HAP-1 (cell line): ENCODE data around the gene EYA3.

Experiments used
- DNase-seq, 2 experiments: peaks; one replicate each; pipeline ENCODE4 v3.0.0-alpha.2; 2016 to 2020; ENCODE audit warnings: low spot score in 2 of 2
- H3K27me3 ChIP-seq: fragments of 250-450 bp; sonication (Bioruptor Pico); 2 replicates; pipeline ENCODE4 v1.5.1; 2020; ENCODE audit warnings: low read depth, mild to moderate bottlenecking, moderate library complexity
- H3K36me3 ChIP-seq: fragments of 250-450 bp; sonication (Bioruptor Pico); replicated peaks from 2 replicates; pipeline ENCODE4 v1.5.1; 2020; ENCODE audit warnings: mild to moderate bottlenecking
- H3K4me1 ChIP-seq: fragments of 250-450 bp; sonication (Bioruptor Pico); 2 replicates; pipeline ENCODE4 v1.5.1; 2020; ENCODE audit warnings: mild to moderate bottlenecking
- H3K4me3 ChIP-seq: fragments of 250-450 bp; sonication (Bioruptor Pico); 2 replicates; pipeline ENCODE4 v1.5.1; 2020; ENCODE audit warnings: mild to moderate bottlenecking, moderate library complexity
- H3K9me3 ChIP-seq: fragments of 250-450 bp; sonication (Bioruptor Pico); 2 replicates; pipeline ENCODE4 v1.5.1; 2020; ENCODE audit warnings: mild to moderate bottlenecking, moderate library complexity
- in situ Hi-C: fragments of 300-500 bp; cut with MboI; formaldehyde crosslinking; loops from 3 replicates; pipeline ENCODE4 v1.14.3; 2020; ENCODE audit warnings: low sequenced_read_pairs, inconsistent platforms, mixed read lengths

The EYA3 gene

GRCh38 chr1:28045777-28046176, 42.6 kb downstream of the EYA3 start:
- peaks cover 6% of the 10 kb centered on the region; the same call in 1 of the 2 replicates for H3K36me3 ChIP-seq
- in situ Hi-C loops = no loop called here
- no peak overlapping the region for H3K4me3 ChIP-seq
- H3K9me3 ChIP-seq = no peaks in the 10 kb centered on the region
- H3K4me1 ChIP-seq = peaks cover 15% of the 10 kb centered on the region
- DNase-seq = peak; percentile 41 to 82
- H3K27me3 ChIP-seq = no peaks in the 10 kb centered on the region

- Histone ChIP-seq H3K27me3 (no peaks in the 10 kb centered on the region), H3K4me1 (peaks cover 15% of the 10 kb centered on the region), H3K36me3 (0 out of 2 replicates have a peak, but pooled peaks cover 6% of the 10 kb centered on the region), H3K4me3 (no peak overlapping the region), H3K9me3 (no peaks in the 10 kb centered on the region)
- no peak for DNase-seq
- in situ Hi-C loops = no loop called here
These were observed 44.0 kb downstream of the EYA3 start for GRCh38 chr1:28044399-28044798.

GRCh38 chr1:28039341-28039740, 49.1 kb downstream of the EYA3 start:
- no peak for DNase-seq
- no peak overlapping the region for H3K4me3 ChIP-seq
- in situ Hi-C loops = no loop called here
- H3K27me3 ChIP-seq = no peaks in the 10 kb centered on the region
- peaks cover 9% of the 10 kb centered on the region; the same call in 1 of the 2 replicates for H3K36me3 ChIP-seq
- no peaks in the 10 kb centered on the region for H3K9me3 ChIP-seq
- H3K4me1 ChIP-seq = peaks cover 10% of the 10 kb centered on the region

- DNase-seq = no peak
- in situ Hi-C loops = no loop called here
These were observed 50.5 kb downstream of the EYA3 start for GRCh38 chr1:28037946-28038345.

GRCh38 chr1:28037206-28037605, 51.2 kb downstream of the EYA3 start:
- Histone ChIP-seq H3K27me3 (no peaks in the 10 kb centered on the region), H3K4me1 (peaks cover 22% of the 10 kb centered on the region), H3K9me3 (no peaks in the 10 kb centered on the region), H3K36me3 (peaks cover 12% of the 10 kb centered on the region; the same call in 1 of the 2 replicates), H3K4me3 (no peak overlapping the region)
- DNase-seq = peak in 1 of 2 experiments; percentile 47
- in situ Hi-C loops = no loop called here

More at GRCh38 chr1:28037946-28038345, 50.5 kb downstream of the EYA3 start:
- no peaks in the 10 kb centered on the region for H3K27me3 ChIP-seq
- no peak overlapping the region for H3K4me3 ChIP-seq
- H3K4me1 ChIP-seq = peaks cover 14% of the 10 kb centered on the region
- H3K36me3 ChIP-seq = peaks cover 10% of the 10 kb centered on the region; the same call in 1 of the 2 replicates
- H3K9me3 ChIP-seq = no peaks in the 10 kb centered on the region

- no peak overlapping the region for H3K4me3 ChIP-seq
- H3K27me3 ChIP-seq = no peaks in the 10 kb centered on the region
- in situ Hi-C loops = no loop called here
- H3K36me3 ChIP-seq = peaks cover 10% of the 10 kb centered on the region; the same call in 1 of the 2 replicates
- H3K9me3 ChIP-seq = no peaks in the 10 kb centered on the region
- DNase-seq = no peak
- H3K4me1 ChIP-seq = peaks cover 26% of the 10 kb centered on the region
These were observed 52.0 kb downstream of the EYA3 start for GRCh38 chr1:28036431-28036830.

GRCh38 chr1:28035420-28035819, 53.0 kb downstream of the EYA3 start:
- Histone ChIP-seq H3K9me3 (no peaks in the 10 kb centered on the region), H3K4me3 (no peak overlapping the region), H3K4me1 (peaks cover 33% of the 10 kb centered on the region), H3K27me3 (no peaks in the 10 kb centered on the region), H3K36me3 (peaks cover 7% of the 10 kb centered on the region; the same call in 1 of the 2 replicates)
- in situ Hi-C loops = no loop called here
- DNase-seq = no peak

- H3K9me3 ChIP-seq = no peaks in the 10 kb centered on the region
- peaks cover 25% of the 10 kb centered on the region for H3K4me1 ChIP-seq
- no peak for DNase-seq
- H3K27me3 ChIP-seq = no peaks in the 10 kb centered on the region
- H3K36me3 ChIP-seq = peaks cover 7% of the 10 kb centered on the region; the same call in 1 of the 2 replicates
- H3K4me3 ChIP-seq = no peak overlapping the region
- in situ Hi-C loops = no loop called here
These were observed 56.1 kb downstream of the EYA3 start for GRCh38 chr1:28032281-28032680.

GRCh38 chr1:28031173-28031572, 57.2 kb downstream of the EYA3 start:
- peak in 1 of 2 experiments; percentile 25 for DNase-seq
- H3K36me3 ChIP-seq = peaks cover 7% of the 10 kb centered on the region; the same call in 1 of the 2 replicates
- H3K9me3 ChIP-seq = no peaks in the 10 kb centered on the region
- no peak overlapping the region for H3K4me3 ChIP-seq
- in situ Hi-C loops = no loop called here
- H3K27me3 ChIP-seq = no peaks in the 10 kb centered on the region
- peaks cover 23% of the 10 kb centered on the region for H3K4me1 ChIP-seq

- no peaks in the 10 kb centered on the region for H3K27me3 ChIP-seq
- H3K9me3 ChIP-seq = no peaks in the 10 kb centered on the region
- in situ Hi-C loops = no loop called here
- no peak overlapping the region for H3K4me3 ChIP-seq
- no peak for DNase-seq
- H3K36me3 ChIP-seq = 0 out of 2 replicates have a peak, but pooled peaks cover 3% of the 10 kb centered on the region
- peaks cover 23% of the 10 kb centered on the region for H3K4me1 ChIP-seq
These were observed 59.3 kb downstream of the EYA3 start for GRCh38 chr1:28028873-28029654.

GRCh38 chr1:28027660-28028059, 60.8 kb downstream of the EYA3 start:
- Histone ChIP-seq H3K36me3 (0 out of 2 replicates have a peak, but pooled peaks cover 3% of the 10 kb centered on the region), H3K4me1 (peaks cover 16% of the 10 kb centered on the region), H3K27me3 (no peaks in the 10 kb centered on the region), H3K4me3 (no peak overlapping the region), H3K9me3 (no peaks in the 10 kb centered on the region)
- in situ Hi-C loops = no loop called here
- no peak for DNase-seq

GRCh38 chr1:28027238-28027637, 61.2 kb downstream of the EYA3 start:
- no peak for DNase-seq
- in situ Hi-C loops = no loop called here
- Histone ChIP-seq H3K27me3 (no peaks in the 10 kb centered on the region), H3K4me3 (no peak overlapping the region), H3K4me1 (peaks cover 12% of the 10 kb centered on the region), H3K9me3 (no peaks in the 10 kb centered on the region), H3K36me3 (no peaks in the 10 kb centered on the region)

GRCh38 chr1:28026329-28026728, 62.1 kb downstream of the EYA3 start:
- H3K27me3 ChIP-seq = no peaks in the 10 kb centered on the region
- no peaks in the 10 kb centered on the region for H3K9me3 ChIP-seq
- DNase-seq = no peak
- H3K4me1 ChIP-seq = peaks cover 6% of the 10 kb centered on the region
- no peaks in the 10 kb centered on the region for H3K36me3 ChIP-seq
- H3K4me3 ChIP-seq = no peak overlapping the region
- in situ Hi-C loops = no loop called here

- Histone ChIP-seq H3K4me3 (no peak overlapping the region), H3K27me3 (no peaks in the 10 kb centered on the region), H3K36me3 (no peaks in the 10 kb centered on the region), H3K9me3 (no peaks in the 10 kb centered on the region), H3K4me1 (peaks cover 13% of the 10 kb centered on the region)
- in situ Hi-C loops = no loop called here
- no peak for DNase-seq
These were observed 67.3 kb downstream of the EYA3 start for GRCh38 chr1:28021064-28021463.
